ENCODE data around the gene CDC42BPB.

DNA sequence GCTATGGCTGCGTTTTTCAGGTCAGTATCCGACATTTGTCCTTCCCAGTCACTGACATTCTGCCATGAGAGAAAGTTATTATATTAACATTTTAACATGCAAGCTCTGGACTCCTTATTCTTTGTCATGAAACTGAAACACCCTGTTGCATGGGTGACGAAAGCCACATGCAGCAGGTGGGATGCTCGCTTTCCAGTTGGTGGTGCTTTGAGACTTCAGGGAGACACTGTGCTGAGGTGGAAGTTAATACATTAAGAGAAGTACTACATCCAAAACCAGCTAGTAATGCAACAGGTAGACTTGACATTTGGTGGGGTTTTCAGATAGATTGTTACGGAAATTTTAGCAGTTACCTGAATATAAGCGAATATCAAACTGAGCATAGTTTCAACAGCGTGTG, 167.7 kb downstream of the CDC42BPB start:
- TF ChIP-seq EP300 (IDR thresholded peaks at IDR 0.05) (no peak), CTCF (IDR thresholded peaks at IDR 0.05) (no peak), POLR2AphosphoS5 (IDR thresholded peaks at IDR 0.05) (no peak)

Measured in upper lobe of left lung (tissue), 4 donors.